K562 (cell line): ENCODE results near the gene PRKG2. TPM values are rescaled to one million over a fixed set of nuclear protein-coding genes. Genes with fewer than 3 reads are reported as not detected.

Experiments
- ATAC-seq: fragments of 200-7000 bp; cut with Tn5 transposase; 3 replicates; pipeline ENCODE4 v1.9.1; 2020; ENCODE audit warnings: moderate library complexity
- BruUV-seq: library from RNA; stranded (reverse); fragments of 400-500 nt; replicated peaks from 2 replicates; lab custom pipeline; 2021; lab: Mats Ljungman, UMichigan
- CTCF ChIA-PET: fragments of 300-600 bp; formaldehyde crosslinking; extraction: SDS; loops from one replicate; lab custom pipeline; 2021; ENCODE audit warnings: low intra/inter-chr PET ratio; lab: Yijun Ruan, JAX
- POLR2A ChIA-PET: fragments of 300-600, 350-650 bp; sonication (Branson Sonifier 250); formaldehyde crosslinking; extraction: SDS; loops from one replicate; lab custom pipeline; 2021; ENCODE audit warnings: antibody characterized with exemption, inconsistent platforms; lab: Yijun Ruan, JAX
- DNase-seq, 4 experiments: peaks; one replicate each; pipeline versions ENCODE4 v3.0.0 to v3.0.0-alpha.2; 2011 to 2018; ENCODE audit warnings: low spot score in 3 of 4, mixed read lengths in 3 of 4; ENCODE audit errors: extremely low read depth in 1 of 4
- FAIRE-seq: peaks from 2 replicates; lab custom pipeline; 2011; peaks lifted over from hg19 to GRCh38; lab: Jason Lieb, UNC
- H2AFZ ChIP-seq: 2 replicates; pipeline ENCODE4 v1.6.0; 2011; ENCODE audit warnings: low read depth, low read length, control low read depth, inconsistent platforms
- H3K27ac ChIP-seq: fragments of 200-600 bp; 3 replicates; pipeline ENCODE4 v1.8.0; 2011; ENCODE audit warnings: low read depth, mild to moderate bottlenecking, control low read depth, inconsistent platforms, low read length, moderate library complexity, mixed read lengths; ENCODE audit errors: extremely low read depth
- H3K27me3 ChIP-seq, 2 experiments: fragments of 300-600 bp in 1 of 2; 2 replicates in 1 of 2; 3 replicates in 1 of 2; pipeline versions ENCODE4 v1.6.0 to v1.8.0; 2011; ENCODE audit warnings: inconsistent platforms in 2 of 2, low read length in 2 of 2, mild to moderate bottlenecking in 1 of 2, mixed read lengths in 1 of 2, moderate library complexity in 1 of 2; ENCODE audit not compliant: control insufficient read depth in 2 of 2, insufficient read depth in 2 of 2
- H3K36me3 ChIP-seq: fragments of 300-600 bp; 3 replicates; pipeline ENCODE4 v1.8.0; 2011; ENCODE audit warnings: mild to moderate bottlenecking, low read length, inconsistent platforms; ENCODE audit not compliant: control insufficient read depth, insufficient read depth
- H3K4me1 ChIP-seq, 2 experiments: fragments of 200-600 bp in 1 of 2; replicated peaks in 1 of 2; 2 replicates in 1 of 2; 3 replicates in 1 of 2; pipeline versions ENCODE4 v1.5.1 to v1.8.0; 2011; ENCODE audit warnings: inconsistent platforms in 2 of 2, low read length in 2 of 2, mild to moderate bottlenecking in 1 of 2, mixed read lengths in 1 of 2, moderate library complexity in 1 of 2; ENCODE audit not compliant: control insufficient read depth in 2 of 2, insufficient read depth in 2 of 2
- H3K4me2 ChIP-seq: 2 replicates; pipeline ENCODE4 v1.6.1; 2011; ENCODE audit warnings: low read length, control low read depth, inconsistent platforms, mixed read lengths; ENCODE audit not compliant: insufficient read depth
- H3K4me3 ChIP-seq: fragments of 200-600 bp; sonication (generic), shearing (Covaris generic); 2 replicates; pipeline ENCODE4 v1.5.1; 2016; ENCODE audit warnings: control low read depth, inconsistent platforms
- H3K79me2 ChIP-seq: fragments of 200-600 bp; 3 replicates; pipeline ENCODE4 v1.8.0; 2011; ENCODE audit warnings: low read length, inconsistent platforms; ENCODE audit not compliant: control insufficient read depth, insufficient read depth
- H3K9ac ChIP-seq, 2 experiments: 2 replicates each; pipeline versions ENCODE4 v1.6.0 to v1.6.1; 2011; ENCODE audit warnings: low read depth in 2 of 2, low read length in 2 of 2, control low read depth in 1 of 2, inconsistent platforms in 1 of 2, mild to moderate bottlenecking in 1 of 2, mixed read lengths in 1 of 2; ENCODE audit not compliant: insufficient read depth in 1 of 2
- H3K9me1 ChIP-seq: one replicate; pipeline ENCODE4 v1.6.0; 2011; ENCODE audit warnings: inconsistent platforms, mild to moderate bottlenecking, low read length, moderate library complexity; ENCODE audit not compliant: control insufficient read depth, insufficient read depth
- H3K9me3 ChIP-seq: replicated peaks from 2 replicates; pipeline ENCODE4 v1.5.1; 2011; ENCODE audit warnings: low read depth, low read length, inconsistent platforms; ENCODE audit not compliant: control insufficient read depth, insufficient read depth
- H4K20me1 ChIP-seq: replicated peaks from 2 replicates; pipeline ENCODE4 v1.6.1; 2011; ENCODE audit warnings: low read length, inconsistent platforms, mixed read lengths; ENCODE audit not compliant: control insufficient read depth, insufficient read depth
- DEAF1 ChIP-seq: fragments of 450-650 bp; formaldehyde crosslinking; IDR thresholded peaks from 2 replicates; pipeline ENCODE4 v1.4.0; 2020; ENCODE audit warnings: mild to moderate bottlenecking, moderate library complexity
- E4F1 ChIP-seq: fragments of 250-450 bp; sonication (Bioruptor Pico); IDR thresholded peaks from 2 replicates; pipeline ENCODE4 v1.5.0; 2021; ENCODE audit warnings: mild to moderate bottlenecking, borderline replicate concordance
- FUS ChIP-seq: fragments of 200-400 bp; formaldehyde crosslinking; optimal IDR thresholded peaks from 2 replicates; pipeline ENCODE3; 2017; ENCODE audit warnings: low read depth, low read length
- HDAC8 ChIP-seq: fragments of 450-650 bp; IDR thresholded peaks from 2 replicates; pipeline ENCODE4 v1.6.1; 2016; ENCODE audit warnings: mild to moderate bottlenecking, missing genetic modification characterization, moderate library complexity, missing compliant biosample characterization
- LEF1 ChIP-seq: fragments of 450-650 bp; IDR thresholded peaks from 2 replicates; pipeline ENCODE4 v1.6.1; 2016; ENCODE audit warnings: mild to moderate bottlenecking
- MAFK ChIP-seq: IDR thresholded peaks from 2 replicates; pipeline ENCODE4 v1.6.1; 2011; ENCODE audit warnings: low read length, improper control_type of control experiment
- MXI1 ChIP-seq: IDR thresholded peaks from 2 replicates; pipeline ENCODE4 v1.6.1; 2011; ENCODE audit warnings: low read depth, mild to moderate bottlenecking, improper control_type of control experiment, low read length
- MYC ChIP-seq, 2 experiments: fragments of 250-450 bp in 1 of 2; sonication (Bioruptor Pico) in 1 of 2; IDR thresholded peaks; 2 replicates each; pipeline versions ENCODE4 v1.5.1 to v1.6.1; 2012 to 2021; ENCODE audit warnings: low read depth in 2 of 2, borderline replicate concordance in 1 of 2, improper control_type of control experiment in 1 of 2, low read length in 1 of 2, mild to moderate bottlenecking in 1 of 2, moderate library complexity in 1 of 2
- NCOA4 ChIP-seq: fragments of 450-650 bp; IDR thresholded peaks from 2 replicates; pipeline ENCODE4 v1.6.1; 2018; ENCODE audit warnings: mild to moderate bottlenecking; ENCODE audit not compliant: partially characterized antibody
- NR3C1 ChIP-seq: sonication (generic); formaldehyde crosslinking; IDR thresholded peaks from 2 replicates; pipeline ENCODE4 v1.8.1; 2022; ENCODE audit warnings: missing genetic modification reagents
- RB1 ChIP-seq: fragments of 450-650 bp; IDR thresholded peaks from 2 replicates; pipeline ENCODE4 v1.6.1; 2017; ENCODE audit warnings: low read depth, mild to moderate bottlenecking
- RBM39 ChIP-seq: fragments of 200-400 bp; formaldehyde crosslinking; optimal IDR thresholded peaks from 2 replicates; pipeline ENCODE3; 2018; ENCODE audit warnings: low read depth, low read length
- ZBTB2 ChIP-seq: fragments of 450-650 bp; IDR thresholded peaks from 2 replicates; pipeline ENCODE4 v1.6.1; 2016; ENCODE audit warnings: antibody characterized with exemption
- ZNF584 ChIP-seq: fragments of 200-800 bp; sonication (Bioruptor generic); IDR thresholded peaks from 2 replicates; pipeline ENCODE4 v1.6.1; 2016; ENCODE audit warnings: low read depth, mild to moderate bottlenecking, missing genetic modification characterization, missing compliant biosample characterization
- ZNF766 ChIP-seq: fragments of 200-800 bp; sonication (Bioruptor generic); conservative IDR thresholded peaks from 2 replicates; pipeline ENCODE4 v1.6.1; 2016; ENCODE audit warnings: missing genetic modification characterization, missing compliant biosample characterization
- WGBS: fragments of 100-300 bp; shearing (Covaris generic); methylation state at CpG from one replicate; pipeline ENCODE4 v1.1.6; 2016; ENCODE audit warnings: low coverage, mixed read lengths; ENCODE audit not compliant: insufficient coverage; ENCODE audit errors: missing lambda C conversion rate; 5-methylcytosine and 5-hydroxymethylcytosine counted together
- in situ Hi-C: fragments of 300-500 bp; cut with MboI; formaldehyde crosslinking; loops from 4 replicates; pipeline ENCODE4 v1.15.0; 2018; ENCODE audit warnings: inconsistent platforms, mixed read lengths
- intact Hi-C: fragments of 100-400 bp; cut with micrococcal nuclease; formaldehyde crosslinking; loops from 2 replicates; pipeline ENCODE4 v1.14.2; 2022
- polyA plus RNA-seq, 8 experiments: library from polyadenylated mRNA; depleted of rRNA in 4 of 8; stranded (reverse) in 5 of 8; unstranded in 3 of 8; fragments of >200 nt; fragmentation: Nextera tagmentation in 2 of 8; fragmentation: Illumina TruSeq in 1 of 8; extraction: Ambion mirVana in 2 of 8; extraction: Trizol in 1 of 8; gene quantifications; 2 replicates each; pipeline versions ENCODE4 v1.2.1 to v1.2.3, GENCODE V29; 2011 to 2014; ENCODE audit warnings: inconsistent platforms in 1 of 8, missing spikeins in 1 of 8
- total RNA-seq, 7 experiments: library from RNA; depleted of rRNA in 6 of 7; stranded (reverse); fragments of >200 nt in 6 of 7; fragmentation: Illumina TruSeq in 2 of 7; extraction: Trizol in 2 of 7; gene quantifications; 2 replicates each; pipeline versions ENCODE4 v1.2.1 to v1.2.3, GENCODE V29; 2011 to 2021; ENCODE audit warnings: low replicate concordance in 1 of 7

The PRKG2 gene
- total and polyA plus RNA-seq, 9 of the 15 experiments (the other 6 are each of a cell fraction or from before 2014, with no cell fraction given), result 0.01 to 0.68 (median 0.34) TPM

GRCh38 chr4:81040012-81040659, 174.9 kb downstream of the PRKG2 start:
- Histone ChIP-seq H4K20me1 (no peaks in the 10 kb centered on the region), H3K4me2 (no peak overlapping the region), H3K36me3 (no peaks in the 10 kb centered on the region), H3K4me1 (no peaks in the 10 kb centered on the region), H3K9ac (no peak overlapping the region), H3K79me2 (no peaks in the 10 kb centered on the region), H3K27me3 (no peaks in the 10 kb centered on the region), H3K9me1 (no peaks in the 10 kb centered on the region), H3K27ac (no peak overlapping the region), H3K4me3 (no peak overlapping the region), H3K9me3 (no peaks in the 10 kb centered on the region), H2AFZ (no peak overlapping the region)
- BruUV-seq, result no TSS peak
- in situ Hi-C loops, result loop anchor here (5.0 kb wide), 1 partner anchor 683 kb away; no protein-coding TSS in a partner anchor
- ChIA-PET POLR2A (no interaction called here), CTCF (interaction anchor here (1.2 kb wide), 1 partner anchor 678 kb away, joined by 4 read pairs; no protein-coding TSS in a partner anchor)
- intact Hi-C loops, result loop anchor here (1.0 to 10.0 kb wide), 2 partner anchors 425 to 674 kb away; no protein-coding TSS in a partner anchor
- ATAC-seq (peak; percentile 47; the same call in 1 of the 3 replicates), DNase-seq (peak; percentile 9 to 31 (median 16)), FAIRE-seq (peak; percentile 79)
- 0% methylated on average over 4 of the region's 4 CpGs for WGBS
- TF ChIP-seq RBM39 (no peak), ZNF766 (CRISPR knock-in tag) (no peak), ZNF584 (CRISPR knock-in tag) (no peak), FUS (no peak), NR3C1 (CRISPR knock-in tag) (no peak), MAFK (no peak), NCOA4 (no peak), E4F1 (CRISPR knock-in tag) (no peak), ZBTB2 (no peak), MYC (IDR thresholded peaks at IDR 0.05; ENCODE audit: low read depth, low read length) (0 out of 2 replicates have a peak, but pooled peaks have one; percentile 26), MYC (CRISPR knock-in tag; IDR thresholded peaks at IDR 0.05; ENCODE audit: borderline replicate concordance, low read depth) (no peak), MXI1 (no peak), LEF1 (no peak), RB1 (no peak), HDAC8 (no peak), DEAF1 (peak; percentile 61)
